Loucy (cell line): ENCODE measurements around the gene FUT7.

Experiments used
- CTCF ChIP-seq: fragments of 200-600 bp; sonication (generic); conservative IDR thresholded peaks from 2 replicates; pipeline ENCODE4 v1.5.1; 2014; ENCODE audit warnings: mild to moderate bottlenecking, antibody characterized with exemption, low read length
- EZH2phosphoT487 ChIP-seq: fragments of 200-600 bp; IDR thresholded peaks from 2 replicates; pipeline ENCODE4 v1.6.1; 2018; ENCODE audit warnings: antibody characterized with exemption, mild to moderate bottlenecking, moderate library complexity, borderline replicate concordance

GRCh38 chr9:137020771-137021567 lies 10.9 kb downstream of the FUT7 start:
- TF ChIP-seq CTCF (no peak), EZH2phosphoT487 (no peak)
